Neural progenitor cell (in vitro differentiated cells): ENCODE results near the gene IQGAP2.

Source experiments
- EZH2 ChIP-seq: fragments of 200-600 bp; sonication (generic); IDR thresholded peaks from 2 replicates; pipeline ENCODE4 v1.6.1; 2017; ENCODE audit warnings: antibody characterized with exemption, mild to moderate bottlenecking, moderate library complexity
- EZH2phosphoT487 ChIP-seq: fragments of 200-600 bp; sonication (generic); IDR thresholded peaks from 2 replicates; pipeline ENCODE4 v1.6.1; 2017; ENCODE audit warnings: antibody characterized with exemption
- TF ChIP-seq, protein P1 (sequence below): fragments of 200-600 bp; sonication (generic); IDR thresholded peaks from 2 replicates; pipeline ENCODE4 v1.5.1; 2017; ENCODE audit warnings: antibody characterized with exemption, mild to moderate bottlenecking

DNA sequence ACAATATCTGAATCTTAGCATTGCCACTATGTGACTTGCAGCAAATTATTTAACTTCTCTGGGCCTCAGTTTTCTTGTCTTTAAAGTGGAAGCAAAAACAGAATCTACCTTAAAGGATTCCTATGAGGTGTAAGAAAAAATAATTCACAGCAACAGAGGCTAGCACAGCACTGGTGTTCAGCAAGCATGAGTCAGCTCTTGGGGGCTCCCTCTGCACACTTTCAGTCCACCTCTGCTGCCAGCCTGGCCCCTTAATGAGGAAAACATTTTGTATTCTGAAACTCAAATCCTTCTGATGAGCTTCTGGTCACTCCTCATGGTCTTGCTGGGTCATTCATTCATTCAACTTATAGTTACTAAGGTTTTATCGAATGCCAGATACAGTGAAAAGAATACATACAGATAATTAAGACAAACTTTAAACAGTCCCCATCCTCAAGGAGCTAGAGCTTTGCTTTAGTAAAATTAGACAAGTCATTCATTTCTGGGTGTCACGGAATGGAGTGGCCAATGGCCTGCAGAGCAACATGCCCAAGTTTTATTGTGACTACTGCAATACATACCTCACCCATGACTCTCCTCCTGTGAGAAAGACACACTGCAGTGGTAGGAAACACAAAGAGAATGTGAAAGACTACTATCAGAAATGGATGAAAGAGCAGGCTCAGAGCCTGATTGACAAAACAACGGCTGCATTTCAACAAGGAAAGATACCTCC is 26.8 kb upstream of the IQGAP2 start:
- TF ChIP-seq, protein P1, sequence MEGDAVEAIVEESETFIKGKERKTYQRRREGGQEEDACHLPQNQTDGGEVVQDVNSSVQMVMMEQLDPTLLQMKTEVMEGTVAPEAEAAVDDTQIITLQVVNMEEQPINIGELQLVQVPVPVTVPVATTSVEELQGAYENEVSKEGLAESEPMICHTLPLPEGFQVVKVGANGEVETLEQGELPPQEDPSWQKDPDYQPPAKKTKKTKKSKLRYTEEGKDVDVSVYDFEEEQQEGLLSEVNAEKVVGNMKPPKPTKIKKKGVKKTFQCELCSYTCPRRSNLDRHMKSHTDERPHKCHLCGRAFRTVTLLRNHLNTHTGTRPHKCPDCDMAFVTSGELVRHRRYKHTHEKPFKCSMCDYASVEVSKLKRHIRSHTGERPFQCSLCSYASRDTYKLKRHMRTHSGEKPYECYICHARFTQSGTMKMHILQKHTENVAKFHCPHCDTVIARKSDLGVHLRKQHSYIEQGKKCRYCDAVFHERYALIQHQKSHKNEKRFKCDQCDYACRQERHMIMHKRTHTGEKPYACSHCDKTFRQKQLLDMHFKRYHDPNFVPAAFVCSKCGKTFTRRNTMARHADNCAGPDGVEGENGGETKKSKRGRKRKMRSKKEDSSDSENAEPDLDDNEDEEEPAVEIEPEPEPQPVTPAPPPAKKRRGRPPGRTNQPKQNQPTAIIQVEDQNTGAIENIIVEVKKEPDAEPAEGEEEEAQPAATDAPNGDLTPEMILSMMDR: no peak
- TF ChIP-seq EZH2phosphoT487 (no peak), EZH2 (no peak)
